GM10847 (cell line): Measurements from ENCODE around the gene IRX6.

ENCODE experiments used
- POLR2A ChIP-seq: IDR thresholded peaks from 2 replicates; pipeline ENCODE4 v1.6.1; 2011; ENCODE audit not compliant: insufficient read length; ENCODE audit errors: extremely low read depth

Gene IRX6

DNA sequence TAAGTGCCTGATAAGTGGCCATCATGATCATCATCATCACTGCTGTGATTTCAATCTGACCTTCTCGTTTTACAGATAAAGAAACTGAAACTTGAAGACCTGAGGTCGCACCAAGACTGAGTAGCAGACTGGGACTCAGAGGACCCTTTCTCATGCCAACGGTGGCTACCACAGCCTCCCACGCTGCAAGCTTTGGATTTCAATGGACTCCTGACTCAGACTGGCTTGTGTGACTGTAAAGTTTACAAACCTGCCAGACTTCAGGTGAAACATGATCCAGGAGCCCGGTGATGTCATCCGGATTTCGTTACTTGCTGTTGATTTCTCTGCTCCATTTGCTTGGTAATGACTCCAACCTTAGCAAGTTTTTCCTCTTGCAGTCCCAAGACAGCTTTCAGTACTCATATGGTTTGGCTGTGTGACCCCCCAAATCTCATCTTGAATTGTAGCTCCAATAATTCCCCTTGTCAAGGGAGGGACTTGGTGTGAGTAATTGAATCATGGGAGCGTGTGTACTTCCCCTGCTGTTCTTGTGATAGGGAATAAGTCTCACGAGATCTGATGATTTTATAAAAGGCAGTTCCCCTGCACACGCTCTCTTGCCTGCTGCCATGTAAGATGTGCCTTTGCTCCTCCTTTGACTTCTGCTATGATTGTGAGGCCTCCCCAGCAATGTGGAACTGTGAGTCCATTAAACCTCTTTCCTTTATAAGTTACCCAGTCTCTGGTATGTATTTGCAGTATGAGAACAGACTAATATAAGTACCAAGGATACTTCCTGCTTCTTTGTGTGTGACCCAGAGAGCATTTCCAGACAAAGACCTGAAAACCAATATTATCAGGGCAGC lies 26.7 kb upstream of the IRX6 start:
- no peak for TF ChIP-seq POLR2A

GRCh38 chr16:55297910-55298479 lies 26.0 kb upstream of the IRX6 start:
- no peak for TF ChIP-seq POLR2A

GRCh38 chr16:55301385-55302008 lies 22.5 kb upstream of the IRX6 start:
- no peak for TF ChIP-seq POLR2A

DNA sequence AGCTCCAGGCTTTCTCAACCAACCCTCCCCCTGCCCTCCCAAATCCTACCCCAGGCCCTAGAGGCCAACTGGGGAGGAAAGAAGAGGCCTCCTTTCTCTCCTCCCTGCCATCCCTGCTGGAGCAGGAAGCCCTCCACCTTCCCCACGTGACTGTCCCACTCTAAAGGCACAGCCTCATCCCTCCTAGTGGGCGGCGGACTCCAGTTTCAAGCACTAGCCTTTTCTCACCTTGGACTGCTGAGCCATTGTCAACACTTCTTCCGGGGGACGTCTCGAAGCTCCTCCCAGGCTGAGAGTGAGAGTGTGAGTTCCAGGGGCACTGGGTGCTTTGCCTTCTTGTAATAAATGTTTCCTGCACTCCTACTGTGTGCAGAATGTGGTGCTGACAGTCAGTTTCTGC lies 21.4 kb upstream of the IRX6 start:
- no peak for TF ChIP-seq POLR2A

GRCh38 chr16:55308973-55309372 lies 15.0 kb upstream of the IRX6 start:
- TF ChIP-seq POLR2A, result no peak

DNA sequence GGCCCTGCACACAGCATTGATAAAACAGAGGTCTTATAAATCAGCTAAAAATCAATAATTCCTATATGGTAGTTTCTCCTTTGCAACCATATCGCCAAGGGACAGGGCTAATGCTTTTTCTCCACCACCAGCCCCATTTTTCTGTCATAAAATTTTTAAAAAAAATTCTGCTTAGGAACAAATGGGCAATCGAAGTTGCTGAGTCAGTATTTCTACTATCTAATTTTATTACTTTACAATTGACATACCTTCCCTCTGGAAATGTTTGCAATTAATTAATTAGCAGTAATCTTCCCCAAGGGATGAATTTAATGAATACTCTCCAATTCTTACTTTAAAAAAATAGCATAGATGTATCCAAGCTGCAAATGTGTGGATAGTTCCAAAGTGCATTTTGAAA lies 1.7 kb upstream of the IRX6 start:
- no peak for TF ChIP-seq POLR2A

GRCh38 chr16:55324285-55325079 lies 479 bp downstream of the IRX6 start:
- TF ChIP-seq POLR2A, result no peak

DNA sequence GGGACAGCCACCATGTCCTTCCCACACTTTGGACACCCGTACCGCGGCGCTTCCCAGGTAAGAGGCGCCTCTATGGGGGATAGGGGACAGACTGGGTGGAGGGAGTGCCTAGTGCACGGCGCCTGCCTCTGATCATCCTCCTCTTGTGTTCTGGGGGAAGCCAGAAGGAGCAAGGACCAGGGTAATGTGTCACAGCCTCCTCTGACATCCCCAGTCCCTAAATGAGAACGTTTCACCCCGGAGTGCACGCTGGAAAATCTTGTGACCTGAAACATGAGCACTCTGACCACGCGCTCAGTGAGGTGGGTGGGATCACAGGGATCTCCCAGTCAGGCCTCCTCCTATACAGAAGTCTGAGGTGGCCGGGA lies 1.1 kb downstream of the IRX6 start:
- TF ChIP-seq POLR2A, result no peak

DNA sequence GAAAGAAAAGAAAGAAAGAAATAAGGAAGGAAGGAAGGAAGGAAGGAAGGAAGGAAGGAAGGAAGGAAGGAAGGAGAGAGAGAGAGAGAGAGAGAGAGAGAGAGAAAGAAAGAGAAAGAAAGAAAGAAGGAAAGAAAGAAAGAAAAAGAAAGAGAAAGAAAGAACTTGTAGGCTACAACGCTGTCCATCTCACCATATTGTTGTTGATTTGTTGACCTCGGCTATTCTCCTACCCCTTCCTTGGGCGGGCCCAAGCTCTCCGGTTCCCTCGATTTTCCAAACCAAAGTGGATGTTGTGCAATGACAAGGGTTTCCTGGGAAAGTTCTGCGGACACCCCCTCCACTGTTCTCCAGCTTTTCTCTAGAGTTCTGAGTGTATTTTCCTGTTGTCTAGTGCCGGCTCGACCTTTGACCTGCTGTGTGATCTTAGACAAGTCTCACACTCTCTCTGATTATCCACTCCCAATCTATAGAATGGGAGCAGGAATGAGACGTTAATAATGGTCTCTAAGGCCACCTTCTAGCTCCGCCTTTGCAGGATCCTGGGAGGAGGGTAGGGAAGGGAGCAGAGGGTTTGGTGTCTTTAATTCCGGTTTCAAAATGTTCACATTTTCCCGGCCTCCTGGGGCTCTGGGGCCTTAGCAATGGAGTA lies 1.6 kb downstream of the IRX6 start:
- TF ChIP-seq POLR2A, result no peak

GRCh38 chr16:55326261-55327092 lies 2.5 kb downstream of the IRX6 start:
- TF ChIP-seq POLR2A, result no peak

DNA sequence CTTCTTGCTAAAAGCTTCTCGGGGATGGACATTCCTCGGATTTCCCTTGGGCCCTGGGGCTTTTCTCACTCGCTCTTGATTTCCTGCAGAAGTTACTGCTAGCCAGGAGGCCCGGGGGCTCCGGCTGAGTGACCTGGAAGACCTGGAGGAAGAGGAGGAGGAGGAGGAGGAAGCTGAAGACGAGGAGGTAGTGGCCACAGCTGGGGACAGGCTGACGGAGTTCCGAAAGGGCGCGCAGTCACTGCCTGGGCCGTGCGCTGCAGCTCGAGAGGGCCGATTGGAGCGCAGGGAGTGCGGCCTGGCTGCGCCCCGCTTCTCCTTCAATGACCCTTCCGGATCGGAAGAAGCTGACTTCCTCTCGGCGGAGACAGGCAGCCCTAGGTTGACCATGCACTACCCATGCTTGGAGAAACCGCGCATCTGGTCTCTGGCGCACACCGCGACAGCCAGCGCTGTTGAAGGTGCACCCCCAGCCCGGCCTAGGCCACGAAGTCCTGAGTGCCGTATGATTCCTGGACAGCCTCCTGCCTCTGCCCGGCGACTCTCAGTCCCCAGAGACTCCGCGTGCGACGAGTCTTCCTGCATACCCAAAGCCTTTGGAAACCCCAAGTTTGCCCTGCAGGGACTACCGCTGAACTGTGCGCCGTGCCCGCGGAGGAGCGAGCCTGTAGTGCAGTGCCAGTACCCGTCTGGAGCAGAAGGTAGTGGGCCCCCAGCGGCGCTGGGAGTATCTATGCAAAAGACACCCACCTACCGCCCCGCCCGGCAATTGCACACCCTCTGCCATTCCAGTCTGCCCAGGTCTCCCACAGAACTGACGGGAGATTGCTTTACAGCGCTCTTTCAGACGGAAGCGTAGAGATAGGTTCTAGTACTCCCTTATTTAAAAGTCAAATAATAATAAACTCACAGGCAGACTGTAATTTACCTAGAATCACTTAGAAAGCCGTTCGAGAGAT lies 4.9 kb downstream of the IRX6 start:
- TF ChIP-seq POLR2A, result no peak

DNA sequence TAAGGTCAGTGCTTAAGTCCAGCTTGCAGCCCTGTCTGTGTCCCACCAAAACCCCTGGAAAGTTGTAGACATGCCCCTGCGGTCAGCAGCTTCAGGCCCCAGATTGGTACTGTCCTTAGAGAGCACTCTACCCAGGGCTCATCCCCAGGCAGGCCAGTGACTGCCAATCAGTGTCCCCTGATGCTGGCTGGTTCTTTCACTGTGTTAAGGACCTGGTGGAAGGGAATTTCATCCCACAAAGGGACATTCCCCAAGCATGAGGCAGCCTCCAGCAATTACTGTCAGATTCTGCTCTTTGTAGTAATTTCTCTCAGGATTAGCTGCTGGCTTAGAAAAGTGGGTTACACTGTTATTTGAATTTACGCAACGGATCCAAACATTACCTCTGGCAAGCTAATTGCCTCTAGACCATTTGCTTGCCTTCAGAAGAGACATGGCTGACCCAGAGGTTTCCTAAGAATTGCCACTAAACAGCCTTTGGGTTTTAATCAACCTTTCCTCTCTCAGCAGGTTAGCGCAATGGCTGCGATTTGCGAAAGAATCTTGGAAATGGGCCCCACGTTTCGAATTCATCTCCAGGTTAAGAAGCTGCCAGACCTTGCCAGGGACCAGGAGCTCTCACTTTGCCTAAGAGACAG lies 5.9 kb downstream of the IRX6 start:
- TF ChIP-seq POLR2A, result no peak
